Measurements from ENCODE around the gene KCNH8. TPM values are rescaled to one million over a fixed set of nuclear protein-coding genes. Genes with fewer than 3 reads are reported as not detected.

KCNH8 gene
- total RNA-seq, 1 donor from 2014 or later = not detected

DNA sequence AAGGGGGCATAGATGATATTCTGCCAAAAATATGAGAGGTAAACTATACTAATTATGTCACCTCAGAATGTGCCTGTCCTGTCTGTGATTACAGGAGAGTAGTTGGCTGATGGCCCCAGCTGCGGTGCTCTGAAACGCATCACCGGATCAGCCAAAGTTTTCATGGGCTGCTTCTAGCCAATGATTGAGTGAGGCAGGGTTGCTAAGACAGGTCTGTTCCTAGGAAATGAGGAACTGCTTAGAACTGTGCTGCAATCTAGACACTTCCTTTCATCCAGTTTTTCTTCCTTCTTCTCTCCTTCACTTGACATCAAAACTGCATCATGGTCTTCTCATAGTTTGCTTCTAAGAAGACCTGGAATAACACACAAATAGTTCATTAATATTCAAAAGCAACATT, 124.0 kb downstream of the KCNH8 start:
- intact Hi-C loops (cut with micrococcal nuclease) = no loop called here
- Mint-ChIP-seq H3K27ac (no peak overlapping the region), H3K9me3 (no peaks in the 10 kb centered on the region), H3K4me3 (no peak overlapping the region), H3K4me1 (ENCODE audit: low read depth) (no peaks in the 10 kb centered on the region), H3K36me3 (ENCODE audit: low read depth) (no peaks in the 10 kb centered on the region), H3K27me3 (ENCODE audit: insufficient read depth) (peaks cover 2% of the 10 kb centered on the region)
- no peak for DNase-seq (ENCODE audit: low spot score)

- Mint-ChIP-seq H3K27me3 (ENCODE audit: insufficient read depth) (peaks cover 2% of the 10 kb centered on the region), H3K27ac (no peak overlapping the region), H3K9me3 (no peaks in the 10 kb centered on the region), H3K4me1 (ENCODE audit: low read depth) (no peaks in the 10 kb centered on the region), H3K4me3 (no peak overlapping the region), H3K36me3 (ENCODE audit: low read depth) (no peaks in the 10 kb centered on the region)
- intact Hi-C loops (cut with micrococcal nuclease) = no loop called here
- no peak for DNase-seq (ENCODE audit: low spot score)
Observed at GRCh38 chr3:19273091-19273490, 124.8 kb downstream of the KCNH8 start.

DNA sequence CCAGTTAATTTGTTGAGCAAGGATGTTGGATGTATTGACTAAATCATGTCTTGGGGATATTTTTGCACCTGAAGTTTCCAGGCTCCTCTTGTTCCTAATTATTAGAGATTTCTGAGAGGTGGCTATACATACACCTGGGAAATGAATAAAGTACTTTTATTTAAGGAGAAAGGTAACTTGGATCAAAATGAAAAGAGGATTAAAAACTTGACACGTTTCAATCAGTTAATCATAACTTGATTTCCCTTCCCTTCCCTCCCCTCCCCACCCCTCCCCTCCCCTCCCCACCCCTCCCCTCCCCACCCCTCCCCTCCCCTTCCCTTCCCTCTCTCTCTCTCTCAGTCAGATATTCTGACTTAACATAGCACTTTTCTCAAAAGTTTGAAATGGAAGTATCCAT, 126.3 kb downstream of the KCNH8 start:
- Mint-ChIP-seq H3K4me1 (ENCODE audit: low read depth) (no peaks in the 10 kb centered on the region), H3K27ac (no peak overlapping the region), H3K9me3 (no peaks in the 10 kb centered on the region), H3K4me3 (no peak overlapping the region), H3K27me3 (ENCODE audit: insufficient read depth) (peaks cover 2% of the 10 kb centered on the region), H3K36me3 (ENCODE audit: low read depth) (no peaks in the 10 kb centered on the region)
- no peak for DNase-seq (ENCODE audit: low spot score)
- intact Hi-C loops (cut with micrococcal nuclease) = no loop called here

DNA sequence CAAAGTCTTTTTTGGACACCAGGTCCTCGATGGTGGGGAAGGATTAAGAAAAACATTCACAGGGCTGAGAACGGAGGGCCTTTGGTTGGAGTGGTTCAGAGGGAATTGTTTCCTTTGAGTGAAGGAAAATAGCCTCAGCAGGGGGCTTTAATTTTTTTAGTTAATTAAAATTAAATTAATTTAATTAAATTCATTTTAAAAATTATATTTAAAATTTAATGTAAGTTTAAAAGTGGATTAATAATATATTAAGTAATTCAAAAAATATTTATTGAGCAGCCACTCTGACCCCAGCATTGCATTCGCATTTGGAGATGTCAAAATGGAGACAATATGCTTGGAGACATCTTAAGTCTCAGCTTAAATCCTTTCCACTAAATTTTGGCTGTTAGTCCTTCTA, 136.7 kb downstream of the KCNH8 start:
- DNase-seq (ENCODE audit: low spot score) = no peak
- no peaks in the 10 kb centered on the region for H3K9me3 Mint-ChIP-seq
- H3K4me1 Mint-ChIP-seq (ENCODE audit: low read depth) = no peaks in the 10 kb centered on the region
- intact Hi-C loops (cut with micrococcal nuclease) = no loop called here
- H3K27ac Mint-ChIP-seq = no peak overlapping the region
- H3K36me3 Mint-ChIP-seq (ENCODE audit: low read depth) = no peaks in the 10 kb centered on the region
- H3K4me3 Mint-ChIP-seq = no peak overlapping the region
- no peaks in the 10 kb centered on the region for H3K27me3 Mint-ChIP-seq (ENCODE audit: insufficient read depth)

DNA sequence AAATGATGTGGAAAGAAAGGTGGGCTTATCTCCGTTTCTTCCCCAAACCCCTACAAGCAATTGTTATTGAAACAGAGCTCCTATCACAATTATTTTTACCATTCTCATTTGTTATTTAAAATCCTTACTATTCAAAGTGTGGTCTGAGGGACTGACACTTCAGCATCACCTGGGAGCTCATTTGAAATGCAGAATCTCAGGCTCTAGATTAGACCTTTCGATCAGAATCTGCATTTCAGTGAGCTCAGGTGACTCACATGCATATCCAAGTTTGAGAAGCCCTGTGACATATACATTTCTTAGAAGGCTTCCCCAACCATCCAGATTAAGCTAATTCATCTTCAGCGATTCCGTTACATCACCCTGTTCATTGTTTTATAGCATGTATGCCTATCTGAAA, 145.0 kb downstream of the KCNH8 start:
- Mint-ChIP-seq H3K4me1 (ENCODE audit: low read depth) (no peaks in the 10 kb centered on the region), H3K4me3 (no peak overlapping the region), H3K27me3 (ENCODE audit: insufficient read depth) (no peaks in the 10 kb centered on the region), H3K9me3 (no peaks in the 10 kb centered on the region), H3K36me3 (ENCODE audit: low read depth) (no peaks in the 10 kb centered on the region), H3K27ac (no peak overlapping the region)
- DNase-seq (ENCODE audit: low spot score) = no peak
- intact Hi-C loops (cut with micrococcal nuclease) = no loop called here

DNA sequence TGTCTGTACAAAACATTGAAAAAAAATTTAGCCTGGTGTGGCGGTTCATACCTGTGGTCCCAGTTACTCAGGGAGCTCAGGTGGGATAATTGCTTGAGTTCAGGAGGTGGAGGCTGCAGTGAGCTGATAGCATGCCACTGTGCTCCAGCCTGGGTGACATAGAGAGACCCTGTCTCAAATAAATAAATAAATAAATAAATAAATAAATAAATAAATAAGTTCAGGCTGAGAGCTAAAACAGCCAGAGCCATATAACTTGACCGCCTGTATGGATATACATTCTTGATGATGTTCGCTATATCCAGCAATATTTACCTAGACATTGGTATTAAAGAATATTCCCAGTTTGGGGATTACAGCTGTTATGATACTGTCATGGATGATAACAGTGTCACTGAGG, 146.9 kb downstream of the KCNH8 start:
- Mint-ChIP-seq H3K36me3 (ENCODE audit: low read depth) (no peaks in the 10 kb centered on the region), H3K9me3 (no peaks in the 10 kb centered on the region), H3K27me3 (ENCODE audit: insufficient read depth) (no peaks in the 10 kb centered on the region), H3K4me3 (no peak overlapping the region), H3K4me1 (ENCODE audit: low read depth) (no peaks in the 10 kb centered on the region), H3K27ac (no peak overlapping the region)
- DNase-seq (ENCODE audit: low spot score) = no peak
- intact Hi-C loops (cut with micrococcal nuclease) = no loop called here

- no peaks in the 10 kb centered on the region for H3K36me3 Mint-ChIP-seq (ENCODE audit: low read depth)
- H3K9me3 Mint-ChIP-seq = no peaks in the 10 kb centered on the region
- no peak for DNase-seq (ENCODE audit: low spot score)
- intact Hi-C loops (cut with micrococcal nuclease) = no loop called here
- no peak overlapping the region for H3K4me3 Mint-ChIP-seq
- no peak overlapping the region for H3K27ac Mint-ChIP-seq
- no peaks in the 10 kb centered on the region for H3K4me1 Mint-ChIP-seq (ENCODE audit: low read depth)
- no peaks in the 10 kb centered on the region for H3K27me3 Mint-ChIP-seq (ENCODE audit: insufficient read depth)
Observed at GRCh38 chr3:19331931-19332330, 183.6 kb downstream of the KCNH8 start.

DNA sequence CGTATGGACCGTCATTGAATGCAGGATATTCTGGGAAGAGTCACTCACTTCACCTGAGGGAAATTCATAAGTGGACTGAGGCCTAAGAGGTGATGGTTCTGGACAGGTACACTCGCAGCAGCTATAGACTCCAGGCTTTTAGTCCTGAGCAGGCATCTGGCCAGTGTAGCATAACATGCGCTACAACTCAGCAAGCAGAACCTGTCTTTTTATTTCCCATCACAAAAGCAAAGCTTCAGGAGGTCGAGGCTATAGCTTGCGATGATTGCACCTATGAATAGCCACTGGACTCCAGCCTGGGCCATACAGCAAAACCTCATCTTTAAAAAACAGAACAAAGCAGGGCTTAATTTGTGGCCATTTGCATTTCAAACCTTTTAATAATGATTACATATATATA, 185.8 kb downstream of the KCNH8 start:
- no peak overlapping the region for H3K4me3 Mint-ChIP-seq
- DNase-seq (ENCODE audit: low spot score) = no peak
- H3K9me3 Mint-ChIP-seq = no peaks in the 10 kb centered on the region
- no peaks in the 10 kb centered on the region for H3K36me3 Mint-ChIP-seq (ENCODE audit: low read depth)
- intact Hi-C loops (cut with micrococcal nuclease) = no loop called here
- no peaks in the 10 kb centered on the region for H3K27me3 Mint-ChIP-seq (ENCODE audit: insufficient read depth)
- H3K27ac Mint-ChIP-seq = no peak overlapping the region
- no peaks in the 10 kb centered on the region for H3K4me1 Mint-ChIP-seq (ENCODE audit: low read depth)

DNA sequence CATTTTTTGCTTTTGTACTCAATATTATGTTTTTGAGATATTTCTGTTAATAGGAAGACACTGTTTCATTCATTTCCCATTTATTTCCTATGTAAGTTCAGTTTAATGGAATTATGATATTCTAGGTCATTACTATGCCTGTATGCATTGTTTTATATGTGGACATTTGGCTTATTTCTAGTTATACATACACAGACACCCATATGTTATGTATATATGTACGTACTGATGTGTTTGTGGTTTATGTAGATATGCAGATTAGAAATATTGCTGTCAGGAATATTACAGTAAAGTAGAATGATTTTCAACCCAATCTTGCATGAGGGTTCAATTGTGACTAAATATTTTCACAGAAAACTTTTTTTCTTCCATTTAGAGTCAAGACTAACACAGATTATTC, 190.5 kb downstream of the KCNH8 start:
- intact Hi-C loops (cut with micrococcal nuclease) = no loop called here
- no peak for DNase-seq (ENCODE audit: low spot score)
- no peak overlapping the region for H3K27ac Mint-ChIP-seq
- no peaks in the 10 kb centered on the region for H3K9me3 Mint-ChIP-seq
- H3K27me3 Mint-ChIP-seq (ENCODE audit: insufficient read depth) = no peaks in the 10 kb centered on the region
- no peaks in the 10 kb centered on the region for H3K4me1 Mint-ChIP-seq (ENCODE audit: low read depth)
- no peak overlapping the region for H3K4me3 Mint-ChIP-seq
- H3K36me3 Mint-ChIP-seq (ENCODE audit: low read depth) = no peaks in the 10 kb centered on the region

DNA sequence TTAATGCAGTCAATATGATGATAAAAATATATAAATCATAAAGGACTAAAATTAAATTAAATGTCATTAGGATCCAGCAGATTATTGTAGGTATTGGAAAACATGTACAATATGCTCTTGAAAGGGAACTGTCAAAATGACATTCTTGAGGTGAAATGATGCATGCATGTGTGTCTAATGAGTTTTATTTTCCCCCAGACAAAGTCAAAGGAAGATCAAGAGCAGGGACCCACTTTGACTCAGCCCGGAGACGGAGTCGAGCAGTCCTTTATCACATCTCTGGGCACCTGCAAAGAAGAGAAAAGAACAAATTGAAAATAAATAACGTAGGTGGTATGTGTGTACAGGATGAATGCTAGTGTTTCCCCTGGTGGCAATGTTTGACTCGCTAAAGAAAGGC, 194.1 kb downstream of the KCNH8 start:
- Mint-ChIP-seq H3K27me3 (ENCODE audit: insufficient read depth) (peaks cover 3% of the 10 kb centered on the region), H3K9me3 (no peaks in the 10 kb centered on the region), H3K27ac (no peak overlapping the region), H3K4me1 (ENCODE audit: low read depth) (no peaks in the 10 kb centered on the region), H3K36me3 (ENCODE audit: low read depth) (no peaks in the 10 kb centered on the region), H3K4me3 (no peak overlapping the region)
- DNase-seq (ENCODE audit: low spot score) = no peak
- intact Hi-C loops (cut with micrococcal nuclease) = no loop called here

DNA sequence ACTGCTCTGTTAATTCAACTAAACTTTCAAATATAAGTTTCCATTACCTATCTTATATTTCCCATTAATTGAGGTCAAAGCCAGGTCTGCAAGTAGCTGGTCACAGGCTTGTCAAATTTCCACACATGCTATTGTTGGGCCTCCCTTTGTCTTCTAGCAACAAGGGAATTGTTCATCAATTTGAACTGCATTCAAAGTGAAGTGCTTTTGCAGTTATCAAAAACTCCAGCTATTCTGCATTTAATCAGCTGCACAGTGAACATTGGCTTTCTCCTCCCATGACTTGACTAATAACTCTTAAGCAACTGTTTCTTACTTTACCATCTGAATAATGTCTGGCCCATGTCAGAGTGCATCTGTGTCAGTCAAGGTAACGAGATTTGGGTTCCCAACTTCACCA, 198.4 kb downstream of the KCNH8 start:
- no peaks in the 10 kb centered on the region for H3K4me1 Mint-ChIP-seq (ENCODE audit: low read depth)
- H3K9me3 Mint-ChIP-seq = no peaks in the 10 kb centered on the region
- intact Hi-C loops (cut with micrococcal nuclease) = no loop called here

GRCh38 chr3:19347671-19348070, 199.4 kb downstream of the KCNH8 start:
- Mint-ChIP-seq H3K4me1 (ENCODE audit: low read depth) (no peaks in the 10 kb centered on the region), H3K9me3 (no peaks in the 10 kb centered on the region), H3K27ac (no peak overlapping the region), H3K27me3 (ENCODE audit: insufficient read depth) (peaks cover 6% of the 10 kb centered on the region), H3K36me3 (ENCODE audit: low read depth) (no peaks in the 10 kb centered on the region), H3K4me3 (no peak overlapping the region)
- intact Hi-C loops (cut with micrococcal nuclease) = no loop called here
- no peak for DNase-seq (ENCODE audit: low spot score)

More for the DNA sequence above, 198.4 kb downstream of the KCNH8 start:
- Mint-ChIP-seq H3K4me3 (no peak overlapping the region), H3K27me3 (ENCODE audit: insufficient read depth) (peaks cover 6% of the 10 kb centered on the region), H3K27ac (no peak overlapping the region), H3K36me3 (ENCODE audit: low read depth) (no peaks in the 10 kb centered on the region)
- no peak for DNase-seq (ENCODE audit: low spot score)

- H3K27me3 Mint-ChIP-seq (ENCODE audit: insufficient read depth) = peaks cover 6% of the 10 kb centered on the region
- intact Hi-C loops (cut with micrococcal nuclease) = no loop called here
- H3K9me3 Mint-ChIP-seq = no peaks in the 10 kb centered on the region
- no peak overlapping the region for H3K27ac Mint-ChIP-seq
- no peaks in the 10 kb centered on the region for H3K4me1 Mint-ChIP-seq (ENCODE audit: low read depth)
- DNase-seq (ENCODE audit: low spot score) = no peak
- no peak overlapping the region for H3K4me3 Mint-ChIP-seq
- H3K36me3 Mint-ChIP-seq (ENCODE audit: low read depth) = no peaks in the 10 kb centered on the region
Observed at GRCh38 chr3:19348500-19348899, 200.2 kb downstream of the KCNH8 start.

- DNase-seq (ENCODE audit: low spot score) = no peak
- H3K27ac Mint-ChIP-seq = no peak overlapping the region
- intact Hi-C loops (cut with micrococcal nuclease) = loop anchor here (1.0 kb wide), 2 partner anchors 194 to 517 kb away; no protein-coding TSS in a partner anchor
Observed at GRCh38 chr3:19348941-19349564, 200.7 kb downstream of the KCNH8 start.

More at GRCh38 chr3:19348941-19349564, 200.7 kb downstream of the KCNH8 start:
- Mint-ChIP-seq H3K27me3 (ENCODE audit: insufficient read depth) (peaks cover 5% of the 10 kb centered on the region), H3K4me3 (no peak overlapping the region), H3K4me1 (ENCODE audit: low read depth) (no peaks in the 10 kb centered on the region), H3K36me3 (ENCODE audit: low read depth) (no peaks in the 10 kb centered on the region), H3K9me3 (no peaks in the 10 kb centered on the region)

Data from activated T-helper 1 cell treated with anti-CD3 and anti-CD28 coated beads, Interleukin-12 subunit alpha, Interleukin-12 subunit beta, Interleukin-2, Interleukin-4 antibody, amounts not matched to agents 30 ng/mL and 10 ng/mL and 1 ng/mL, durations not matched to agents 14 hours and 24 hours and 36 hours (primary cell).